ENCODE measurements around the gene TUBB2B.

TUBB2B gene

DNA sequence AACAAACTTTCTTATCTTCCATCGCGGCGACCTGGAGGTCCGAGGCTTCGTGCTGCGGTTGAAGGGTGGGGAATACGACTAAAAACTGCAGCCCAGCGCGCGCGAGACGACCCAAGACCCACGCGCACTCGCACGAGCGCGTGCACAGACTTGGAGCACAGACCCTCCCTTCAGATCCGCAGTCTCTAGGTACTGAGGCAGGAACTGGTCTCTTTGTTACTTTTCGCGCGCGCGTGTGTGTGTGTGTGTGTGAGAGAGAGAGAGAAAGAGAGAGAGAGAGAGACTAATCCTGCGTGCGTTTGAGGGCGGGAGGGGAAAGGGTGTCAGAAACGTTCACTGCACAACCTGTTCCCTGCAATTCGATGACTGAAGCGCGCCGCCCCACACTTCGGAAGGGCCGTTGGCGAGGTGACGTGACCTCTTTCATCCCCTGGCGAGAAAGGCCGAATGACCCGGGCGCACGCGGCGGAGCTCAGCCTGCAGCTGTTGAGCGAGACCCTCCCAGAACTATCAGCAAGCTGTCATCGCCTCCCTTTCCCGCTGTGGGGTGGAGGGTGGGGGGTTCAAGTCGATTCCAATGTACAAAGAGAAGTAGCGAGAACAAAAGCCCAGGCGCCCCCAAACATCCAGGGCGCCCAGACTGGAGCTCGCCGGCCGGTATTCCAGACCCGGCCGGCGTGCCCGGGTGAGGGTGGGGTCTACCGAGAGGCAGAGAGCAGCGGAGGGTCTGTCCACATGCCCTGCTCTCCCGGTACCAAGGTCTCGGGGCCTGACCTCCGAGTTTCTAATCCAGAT lies 1.5 kb upstream of the TUBB2B start:
- no peak overlapping the region for H3K4me3 ChIP-seq (replicated peaks; ENCODE audit: low read depth, low read length)
- DNase-seq (ENCODE audit: low read depth) = no peak
- TF ChIP-seq, protein P1, sequence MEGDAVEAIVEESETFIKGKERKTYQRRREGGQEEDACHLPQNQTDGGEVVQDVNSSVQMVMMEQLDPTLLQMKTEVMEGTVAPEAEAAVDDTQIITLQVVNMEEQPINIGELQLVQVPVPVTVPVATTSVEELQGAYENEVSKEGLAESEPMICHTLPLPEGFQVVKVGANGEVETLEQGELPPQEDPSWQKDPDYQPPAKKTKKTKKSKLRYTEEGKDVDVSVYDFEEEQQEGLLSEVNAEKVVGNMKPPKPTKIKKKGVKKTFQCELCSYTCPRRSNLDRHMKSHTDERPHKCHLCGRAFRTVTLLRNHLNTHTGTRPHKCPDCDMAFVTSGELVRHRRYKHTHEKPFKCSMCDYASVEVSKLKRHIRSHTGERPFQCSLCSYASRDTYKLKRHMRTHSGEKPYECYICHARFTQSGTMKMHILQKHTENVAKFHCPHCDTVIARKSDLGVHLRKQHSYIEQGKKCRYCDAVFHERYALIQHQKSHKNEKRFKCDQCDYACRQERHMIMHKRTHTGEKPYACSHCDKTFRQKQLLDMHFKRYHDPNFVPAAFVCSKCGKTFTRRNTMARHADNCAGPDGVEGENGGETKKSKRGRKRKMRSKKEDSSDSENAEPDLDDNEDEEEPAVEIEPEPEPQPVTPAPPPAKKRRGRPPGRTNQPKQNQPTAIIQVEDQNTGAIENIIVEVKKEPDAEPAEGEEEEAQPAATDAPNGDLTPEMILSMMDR (IDR thresholded peaks at IDR 0.05; ENCODE audit: low read length, missing control alignments) = no peak

DNA sequence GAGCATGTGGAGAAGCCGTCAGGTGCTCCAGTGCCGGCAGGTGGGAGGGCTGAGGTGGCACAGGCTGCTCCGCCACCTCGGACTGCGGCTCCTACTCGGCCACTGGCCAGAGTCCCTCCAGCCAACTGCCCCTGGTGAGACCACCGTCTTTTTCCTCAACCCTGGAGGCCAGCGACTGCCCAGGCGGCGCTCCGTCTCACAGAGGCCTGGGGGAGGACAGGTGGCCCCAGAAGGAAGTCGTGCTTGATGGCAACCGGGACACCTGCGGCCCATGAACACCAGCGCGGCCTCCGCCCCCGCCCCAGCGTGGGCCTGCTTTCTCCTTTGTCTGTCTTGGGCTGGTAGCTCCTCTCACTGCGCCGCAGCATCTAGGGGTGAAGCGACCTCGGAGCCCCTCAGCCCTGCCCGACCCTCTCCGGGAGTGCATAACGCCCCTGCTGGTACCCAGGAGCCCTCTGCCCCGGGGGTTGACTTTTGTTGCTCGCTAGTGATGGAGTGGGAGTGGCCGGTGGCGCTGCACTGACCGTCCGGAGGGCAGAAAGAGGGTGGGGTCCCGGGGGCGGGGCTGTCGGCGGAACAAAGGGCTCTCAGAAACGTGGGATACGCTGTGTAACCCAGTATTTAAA lies 706 bp upstream of the TUBB2B start:
- TF ChIP-seq, protein P1 (IDR thresholded peaks at IDR 0.05; ENCODE audit: low read length, missing control alignments) = no peak
- DNase-seq (ENCODE audit: low read depth) = no peak
- H3K4me3 ChIP-seq (replicated peaks; ENCODE audit: low read depth, low read length) = no peak overlapping the region

DNA sequence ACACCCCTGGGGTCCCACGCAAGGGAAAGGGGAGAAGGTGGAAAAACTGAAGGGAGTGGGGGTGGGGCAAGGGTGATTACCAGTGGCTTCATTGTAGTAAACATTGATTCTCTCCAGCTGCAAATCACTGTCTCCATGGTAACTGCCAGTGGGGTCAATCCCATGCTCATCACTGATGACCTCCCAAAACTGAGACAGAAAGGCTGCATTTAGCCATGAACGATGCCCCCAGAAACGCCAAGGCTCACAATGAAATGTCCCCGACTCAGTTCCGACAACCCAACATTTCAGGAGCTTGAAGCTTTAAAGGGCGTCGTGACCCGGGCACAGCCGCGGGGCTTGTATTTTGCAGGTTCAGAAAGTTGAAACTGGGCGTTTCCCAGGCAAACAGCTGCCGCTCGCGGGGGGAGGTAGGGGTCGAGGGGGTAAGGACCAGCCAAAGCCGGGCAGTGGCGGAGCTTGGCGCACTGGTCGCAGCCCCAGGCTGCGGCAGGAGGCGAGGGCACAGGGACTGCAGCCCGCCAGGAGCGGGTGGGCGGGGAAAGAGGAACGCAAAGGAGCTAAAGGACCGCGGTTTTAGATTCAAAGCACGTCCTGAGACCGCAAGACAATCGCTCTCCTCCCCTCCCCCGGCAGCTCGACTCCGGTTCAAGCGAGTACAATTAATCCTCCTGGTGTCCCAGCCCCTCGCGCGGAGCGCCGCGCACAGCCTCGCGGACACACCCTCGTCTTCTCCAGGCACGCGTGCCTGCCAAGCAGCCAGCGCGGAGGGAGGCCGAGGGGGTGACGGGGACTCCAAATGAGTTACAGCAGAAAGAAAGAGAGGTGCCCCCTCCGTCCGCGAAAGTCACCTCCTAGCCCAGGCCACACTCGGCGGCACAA lies 731 bp downstream of the TUBB2B start:
- DNase-seq (ENCODE audit: low read depth) = no peak
- TF ChIP-seq, protein P1 (IDR thresholded peaks at IDR 0.05; ENCODE audit: low read length, missing control alignments) = no peak
- H3K4me3 ChIP-seq (replicated peaks; ENCODE audit: low read depth, low read length) = peak overlapping the region; percentile 38

DNA sequence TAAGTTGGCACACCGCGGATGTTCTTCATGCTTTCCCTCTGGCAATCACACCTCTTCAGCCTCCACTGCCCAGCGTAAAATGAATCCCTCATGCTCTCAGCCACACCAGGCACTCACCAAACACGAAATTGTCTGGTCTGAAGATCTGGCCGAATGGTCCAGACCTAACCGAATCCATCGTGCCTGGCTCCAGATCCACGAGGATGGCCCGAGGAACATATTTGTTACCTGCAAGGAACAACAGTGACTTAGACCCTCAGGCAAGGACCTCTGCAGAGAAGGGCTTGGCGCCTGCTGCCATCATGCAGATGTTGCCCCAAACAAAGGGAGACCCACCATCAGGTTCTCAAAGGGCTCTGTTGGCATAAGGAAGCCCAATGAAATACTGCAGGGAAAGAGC lies 1.4 kb downstream of the TUBB2B start:
- no peak overlapping the region for H3K4me3 ChIP-seq (replicated peaks; ENCODE audit: low read depth, low read length)
- TF ChIP-seq, protein P1 (IDR thresholded peaks at IDR 0.05; ENCODE audit: low read length, missing control alignments) = no peak
- DNase-seq (ENCODE audit: low read depth) = no peak

DNA sequence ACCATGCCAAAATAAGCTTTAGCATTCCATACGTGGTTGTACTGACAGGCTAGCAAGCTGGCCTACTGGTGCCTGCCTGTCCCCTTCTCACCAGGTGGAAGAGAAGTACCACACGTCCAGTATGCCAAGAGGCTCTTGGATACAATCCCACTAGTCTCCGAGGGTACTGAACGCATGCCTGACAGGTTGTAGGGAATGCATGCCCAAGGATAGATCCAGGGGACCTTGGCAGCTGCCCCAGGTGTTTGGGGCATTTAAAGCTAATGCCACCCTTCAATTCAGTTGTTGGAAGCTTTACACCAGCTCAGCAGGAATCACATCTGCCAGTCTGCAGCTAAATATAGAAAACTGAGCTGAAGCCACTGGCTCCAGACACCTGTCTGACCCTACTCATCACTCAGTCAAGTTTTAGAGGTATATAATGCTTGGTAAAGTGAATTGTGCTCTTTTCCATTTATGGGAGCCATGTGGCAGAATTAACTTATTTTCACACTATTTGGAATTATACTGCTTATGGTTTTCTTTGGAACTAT lies 4.9 kb downstream of the TUBB2B start:
- no peak overlapping the region for H3K4me3 ChIP-seq (replicated peaks; ENCODE audit: low read depth, low read length)
- DNase-seq (ENCODE audit: low read depth) = no peak
- TF ChIP-seq, protein P1 (IDR thresholded peaks at IDR 0.05; ENCODE audit: low read length, missing control alignments) = no peak

DNA sequence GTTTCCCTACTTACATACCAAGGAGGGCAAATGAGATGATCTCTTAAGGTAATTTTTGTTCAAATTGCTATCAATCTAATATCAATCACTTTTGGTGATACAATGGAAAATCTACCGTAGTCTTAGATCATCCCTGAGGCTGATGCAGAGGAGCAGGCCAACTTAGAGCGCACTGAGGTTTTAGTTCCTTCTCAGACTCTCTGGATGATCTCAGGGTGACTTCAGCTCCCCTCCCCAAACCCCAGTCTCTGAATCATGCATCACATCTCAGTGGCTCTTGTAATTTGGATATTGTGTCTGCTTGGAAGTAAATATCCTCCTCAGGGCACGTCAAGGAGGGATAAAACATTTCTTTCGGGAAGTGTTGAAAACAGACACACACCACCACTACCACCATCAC lies 5.9 kb downstream of the TUBB2B start:
- TF ChIP-seq, protein P1 (IDR thresholded peaks at IDR 0.05; ENCODE audit: low read length, missing control alignments) = no peak
- no peak overlapping the region for H3K4me3 ChIP-seq (replicated peaks; ENCODE audit: low read depth, low read length)
- no peak for DNase-seq (ENCODE audit: low read depth)
